ENCODE measurements around the gene GRHL1. TPM values are rescaled to one million over a fixed set of nuclear protein-coding genes. Genes with fewer than 3 reads are reported as not detected.

GRHL1 gene, protein sequence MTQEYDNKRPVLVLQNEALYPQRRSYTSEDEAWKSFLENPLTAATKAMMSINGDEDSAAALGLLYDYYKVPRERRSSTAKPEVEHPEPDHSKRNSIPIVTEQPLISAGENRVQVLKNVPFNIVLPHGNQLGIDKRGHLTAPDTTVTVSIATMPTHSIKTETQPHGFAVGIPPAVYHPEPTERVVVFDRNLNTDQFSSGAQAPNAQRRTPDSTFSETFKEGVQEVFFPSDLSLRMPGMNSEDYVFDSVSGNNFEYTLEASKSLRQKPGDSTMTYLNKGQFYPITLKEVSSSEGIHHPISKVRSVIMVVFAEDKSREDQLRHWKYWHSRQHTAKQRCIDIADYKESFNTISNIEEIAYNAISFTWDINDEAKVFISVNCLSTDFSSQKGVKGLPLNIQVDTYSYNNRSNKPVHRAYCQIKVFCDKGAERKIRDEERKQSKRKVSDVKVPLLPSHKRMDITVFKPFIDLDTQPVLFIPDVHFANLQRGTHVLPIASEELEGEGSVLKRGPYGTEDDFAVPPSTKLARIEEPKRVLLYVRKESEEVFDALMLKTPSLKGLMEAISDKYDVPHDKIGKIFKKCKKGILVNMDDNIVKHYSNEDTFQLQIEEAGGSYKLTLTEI
- 3.9 and 6.8 TPM in 2 replicates for total RNA-seq

DNA sequence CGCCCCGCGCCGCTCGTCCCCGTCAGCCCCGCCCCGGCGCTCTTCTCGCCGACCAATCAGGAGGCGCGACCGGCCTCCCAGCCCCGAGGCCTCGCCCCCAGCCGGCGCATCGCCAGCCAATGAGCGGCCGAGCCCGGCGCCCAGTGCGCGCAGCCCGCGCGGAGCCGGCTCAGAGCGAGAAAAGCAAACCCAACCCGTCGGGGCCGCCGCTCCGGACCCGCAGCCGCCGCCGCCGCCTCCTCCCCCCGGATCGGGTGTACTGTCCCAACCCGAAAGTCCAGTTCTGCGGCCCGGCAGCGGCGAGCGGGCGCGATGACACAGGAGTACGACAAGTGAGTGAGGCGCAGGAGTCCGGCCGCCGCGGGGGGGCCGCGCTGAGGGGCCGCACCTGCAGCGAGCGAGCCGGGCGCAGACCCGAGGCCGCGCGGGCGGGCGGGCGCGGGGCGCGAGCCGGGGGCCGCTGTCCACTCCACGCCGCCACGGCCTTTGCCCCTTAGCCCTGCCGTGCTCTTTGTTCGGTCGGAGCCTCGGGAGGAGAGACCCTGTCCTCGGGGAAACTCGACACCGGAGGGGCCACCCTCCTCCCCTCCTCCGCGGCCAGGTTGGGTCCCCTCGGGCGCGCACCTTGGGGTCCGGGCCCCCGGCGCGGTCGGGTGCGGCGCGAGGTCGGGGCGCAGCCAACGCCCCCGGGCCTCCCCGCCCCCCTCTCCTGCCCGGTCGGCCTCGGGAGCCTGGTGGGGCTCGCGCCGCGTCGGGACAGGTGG is at the start of gene GRHL1:
Gene GRHL1, plus strand, starts transcription at position 172 of the 764 bp plus-strand sequence. Its CDS starts 141 bp downstream, at position 313.
- TF ChIP-seq, protein P1, sequence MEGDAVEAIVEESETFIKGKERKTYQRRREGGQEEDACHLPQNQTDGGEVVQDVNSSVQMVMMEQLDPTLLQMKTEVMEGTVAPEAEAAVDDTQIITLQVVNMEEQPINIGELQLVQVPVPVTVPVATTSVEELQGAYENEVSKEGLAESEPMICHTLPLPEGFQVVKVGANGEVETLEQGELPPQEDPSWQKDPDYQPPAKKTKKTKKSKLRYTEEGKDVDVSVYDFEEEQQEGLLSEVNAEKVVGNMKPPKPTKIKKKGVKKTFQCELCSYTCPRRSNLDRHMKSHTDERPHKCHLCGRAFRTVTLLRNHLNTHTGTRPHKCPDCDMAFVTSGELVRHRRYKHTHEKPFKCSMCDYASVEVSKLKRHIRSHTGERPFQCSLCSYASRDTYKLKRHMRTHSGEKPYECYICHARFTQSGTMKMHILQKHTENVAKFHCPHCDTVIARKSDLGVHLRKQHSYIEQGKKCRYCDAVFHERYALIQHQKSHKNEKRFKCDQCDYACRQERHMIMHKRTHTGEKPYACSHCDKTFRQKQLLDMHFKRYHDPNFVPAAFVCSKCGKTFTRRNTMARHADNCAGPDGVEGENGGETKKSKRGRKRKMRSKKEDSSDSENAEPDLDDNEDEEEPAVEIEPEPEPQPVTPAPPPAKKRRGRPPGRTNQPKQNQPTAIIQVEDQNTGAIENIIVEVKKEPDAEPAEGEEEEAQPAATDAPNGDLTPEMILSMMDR (conservative IDR thresholded peaks at IDR 0.05; ENCODE audit: low read depth, low read length) = no peak
- peak within 1 kb of the TSS; percentile 65 for H3K4me3 ChIP-seq (ENCODE audit: low read depth, low read length)
- DNase-seq (ENCODE audit: low read depth) = no peak

DNA sequence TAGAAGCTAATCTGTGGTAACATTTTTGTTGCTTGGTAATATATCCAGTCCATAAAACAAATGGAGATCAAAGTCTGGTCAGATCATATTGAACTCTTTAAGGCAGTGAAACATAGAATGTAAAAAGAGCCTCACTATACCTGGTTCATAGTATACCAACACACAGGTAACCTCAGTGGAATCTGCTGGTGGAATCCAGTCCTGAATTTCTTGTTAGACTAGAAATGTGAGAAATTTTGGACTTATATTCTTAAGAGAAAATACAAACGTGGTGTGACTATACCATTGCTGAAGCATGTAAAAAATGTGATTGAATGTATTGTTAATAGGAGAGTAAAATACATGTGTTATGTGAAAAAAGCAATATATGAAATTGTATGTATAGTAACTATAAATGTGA is 46.1 kb upstream of the GRHL1 start:
- DNase-seq (ENCODE audit: low read depth) = no peak
- TF ChIP-seq, protein P1 (conservative IDR thresholded peaks at IDR 0.05; ENCODE audit: low read depth, low read length) = no peak
- no peak overlapping the region for H3K4me3 ChIP-seq (ENCODE audit: low read depth, low read length)

DNA sequence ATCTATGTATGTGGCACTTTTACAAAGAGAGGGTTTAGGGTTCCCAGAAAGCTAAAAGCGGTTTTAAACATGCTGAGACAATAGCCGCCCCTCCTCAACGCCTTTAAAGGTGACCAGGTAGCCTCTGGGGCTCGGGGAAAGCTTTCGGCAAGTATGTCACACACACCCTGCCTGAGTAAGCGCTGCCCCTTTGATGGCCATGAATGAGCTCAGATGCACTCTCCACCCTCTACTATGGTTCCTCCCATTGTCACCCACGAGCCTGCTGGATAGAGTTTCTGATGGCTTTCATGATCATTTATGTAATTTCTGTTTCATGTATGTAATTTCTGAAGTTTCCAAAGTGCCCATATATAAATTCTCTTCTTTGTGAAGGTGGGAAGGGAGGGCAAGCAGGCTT is 44.1 kb upstream of the GRHL1 start:
- TF ChIP-seq, protein P1 (conservative IDR thresholded peaks at IDR 0.05; ENCODE audit: low read depth, low read length) = no peak
- DNase-seq (ENCODE audit: low read depth) = no peak
- no peak overlapping the region for H3K4me3 ChIP-seq (ENCODE audit: low read depth, low read length)

DNA sequence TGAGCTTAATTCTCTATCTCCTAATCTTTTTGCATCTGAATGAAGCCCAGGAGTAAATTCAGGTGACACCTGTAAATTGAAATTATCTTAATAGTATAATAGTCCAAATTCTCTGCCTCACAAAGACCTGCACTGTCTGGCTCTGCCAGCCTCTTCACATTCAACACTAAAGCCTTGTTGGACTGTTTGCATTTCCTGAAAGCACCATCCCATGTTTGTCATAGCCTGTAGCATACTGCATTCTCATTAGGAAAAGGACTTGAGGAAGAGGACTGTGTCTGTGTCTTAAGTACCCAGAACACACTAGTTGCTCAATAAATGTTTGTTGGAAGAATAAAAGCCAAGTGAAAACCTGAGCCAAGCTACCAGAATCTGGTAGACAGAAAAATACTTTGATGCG is 42.9 kb upstream of the GRHL1 start:
- TF ChIP-seq, protein P1 (conservative IDR thresholded peaks at IDR 0.05; ENCODE audit: low read depth, low read length) = no peak
- H3K4me3 ChIP-seq (ENCODE audit: low read depth, low read length) = no peak overlapping the region
- no peak for DNase-seq (ENCODE audit: low read depth)

DNA sequence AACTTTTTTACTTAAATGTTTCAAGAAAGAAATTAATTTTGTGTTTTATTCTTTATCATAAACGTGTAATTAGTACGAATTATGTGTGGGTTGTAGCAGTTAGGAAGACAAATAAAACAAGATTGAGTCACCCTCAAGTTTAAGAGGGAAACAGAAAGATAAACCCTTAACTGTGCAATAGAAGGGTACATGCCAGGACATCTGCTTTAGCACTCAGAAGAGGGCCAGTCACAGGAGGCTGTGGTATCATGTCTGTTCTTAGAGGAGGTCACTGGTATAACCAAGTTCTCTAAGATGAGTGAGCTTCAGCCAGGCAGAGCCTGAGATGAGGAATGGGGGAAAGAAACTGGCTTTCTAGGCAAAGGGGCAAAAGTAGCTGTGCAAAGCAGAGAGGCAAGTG is 42.4 kb upstream of the GRHL1 start:
- H3K4me3 ChIP-seq (ENCODE audit: low read depth, low read length) = no peak overlapping the region
- TF ChIP-seq, protein P1 (conservative IDR thresholded peaks at IDR 0.05; ENCODE audit: low read depth, low read length) = no peak
- DNase-seq (ENCODE audit: low read depth) = no peak

DNA sequence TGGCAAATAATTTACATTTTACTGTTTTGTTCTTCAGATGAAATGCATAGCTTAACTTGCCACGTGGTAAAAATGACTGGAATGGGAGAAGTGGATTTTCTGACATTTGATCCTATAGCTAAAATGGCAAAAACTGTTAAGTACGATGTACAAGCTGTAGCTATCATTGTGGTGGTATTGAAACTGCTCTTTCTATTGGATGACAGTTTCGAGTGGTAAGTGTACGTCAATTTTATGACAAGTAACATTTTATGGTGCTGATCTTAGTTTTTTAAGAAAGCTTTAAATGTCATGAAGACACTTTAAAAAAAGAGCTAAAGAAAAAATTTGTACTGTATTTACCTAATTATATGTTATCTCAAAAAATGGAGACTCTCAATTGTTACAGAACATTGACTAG is 40.8 kb upstream of the GRHL1 start:
- no peak for DNase-seq (ENCODE audit: low read depth)
- TF ChIP-seq, protein P1 (conservative IDR thresholded peaks at IDR 0.05; ENCODE audit: low read depth, low read length) = no peak
- no peak overlapping the region for H3K4me3 ChIP-seq (ENCODE audit: low read depth, low read length)

Data from epithelial cell of proximal tubule (primary cell).